ENCODE data around the gene FGGY.

Gene FGGY

GRCh38 chr1:59315529-59316463, 18.9 kb downstream of the FGGY start:
- DNase-seq (ENCODE audit: low read depth, low spot score) = no peak

- DNase-seq (ENCODE audit: low read depth, low spot score) = no peak
Measured at GRCh38 chr1:59316497-59317128, 19.7 kb downstream of the FGGY start.

GRCh38 chr1:59317343-59317742, 20.4 kb downstream of the FGGY start:
- DNase-seq (ENCODE audit: low read depth, low spot score) = no peak

DNA sequence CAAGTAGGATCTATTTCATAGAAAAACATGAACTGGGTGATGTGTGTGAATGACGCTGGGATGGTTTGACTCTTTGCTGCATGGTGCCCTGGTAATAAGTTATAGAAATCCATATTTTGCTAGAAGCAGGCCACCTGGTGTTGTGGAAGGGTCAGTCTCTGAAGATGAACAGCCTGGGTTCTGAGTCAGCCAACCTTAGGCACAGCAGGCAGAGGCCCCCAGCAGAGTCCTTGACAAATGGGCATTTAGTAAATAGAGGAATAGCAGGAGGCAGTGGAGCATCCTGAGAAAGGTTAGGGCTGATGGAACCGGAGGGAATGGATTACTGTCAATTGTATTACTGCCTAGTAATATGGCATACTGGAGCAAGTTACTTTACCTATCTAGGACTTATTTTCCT, 20.9 kb downstream of the FGGY start:
- DNase-seq (ENCODE audit: low read depth, low spot score) = no peak

DNA sequence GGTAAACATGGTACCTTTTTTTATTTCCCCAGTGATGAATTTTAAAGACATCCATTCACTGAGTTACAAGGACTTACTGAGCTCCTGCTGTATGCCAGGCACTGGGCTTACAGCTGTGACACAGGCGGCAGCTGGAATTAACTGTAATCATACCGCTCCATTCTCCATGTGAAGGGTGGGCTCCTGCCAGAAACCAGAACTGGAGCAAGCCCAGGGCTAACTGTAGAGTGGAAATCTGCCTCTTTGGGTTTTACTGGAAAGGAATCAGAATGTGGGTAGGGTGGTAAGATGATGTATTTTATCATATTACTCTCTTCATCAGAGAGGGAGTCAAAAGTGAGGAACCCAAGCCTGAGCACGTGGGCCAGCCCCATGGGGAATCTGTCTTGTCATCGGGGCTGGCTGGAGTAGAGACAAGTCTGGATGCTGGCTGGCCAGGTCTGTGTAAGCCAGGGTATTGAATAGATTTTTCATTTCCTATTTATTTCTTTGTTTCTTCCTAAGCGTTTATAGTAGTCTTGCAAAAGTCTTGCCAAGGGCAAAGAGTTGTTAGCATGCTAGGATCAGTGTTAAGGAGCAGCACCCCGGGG, 21.5 kb downstream of the FGGY start:
- DNase-seq (ENCODE audit: low read depth, low spot score) = no peak

GRCh38 chr1:59322394-59322793, 25.5 kb downstream of the FGGY start:
- no peak for DNase-seq (ENCODE audit: low read depth, low spot score)

DNA sequence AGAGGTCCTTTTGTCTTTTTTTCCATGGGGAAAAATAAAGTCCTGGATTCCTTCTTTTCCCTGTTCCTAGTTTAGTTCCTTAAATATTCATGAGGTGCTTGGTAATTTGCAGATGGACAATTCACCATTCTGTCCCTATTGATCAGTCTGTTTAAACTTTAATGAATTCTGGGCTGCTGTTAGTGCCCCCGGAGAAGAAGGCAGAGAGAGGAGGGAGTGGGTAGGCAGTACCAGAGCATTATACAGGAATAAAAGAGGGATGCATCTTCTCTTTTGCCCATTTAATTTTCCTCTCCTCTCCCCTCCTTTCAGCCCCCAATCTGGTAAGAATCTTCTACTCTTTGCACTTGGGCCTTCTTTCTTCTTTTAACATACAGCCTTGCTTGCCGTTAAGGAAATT, 25.9 kb downstream of the FGGY start:
- DNase-seq (ENCODE audit: low read depth, low spot score) = no peak

- DNase-seq (ENCODE audit: low read depth, low spot score) = no peak
Measured at GRCh38 chr1:59323879-59324278, 27.0 kb downstream of the FGGY start.

- no peak for DNase-seq (ENCODE audit: low read depth, low spot score)
Measured at GRCh38 chr1:59328353-59328752, 31.5 kb downstream of the FGGY start.

DNA sequence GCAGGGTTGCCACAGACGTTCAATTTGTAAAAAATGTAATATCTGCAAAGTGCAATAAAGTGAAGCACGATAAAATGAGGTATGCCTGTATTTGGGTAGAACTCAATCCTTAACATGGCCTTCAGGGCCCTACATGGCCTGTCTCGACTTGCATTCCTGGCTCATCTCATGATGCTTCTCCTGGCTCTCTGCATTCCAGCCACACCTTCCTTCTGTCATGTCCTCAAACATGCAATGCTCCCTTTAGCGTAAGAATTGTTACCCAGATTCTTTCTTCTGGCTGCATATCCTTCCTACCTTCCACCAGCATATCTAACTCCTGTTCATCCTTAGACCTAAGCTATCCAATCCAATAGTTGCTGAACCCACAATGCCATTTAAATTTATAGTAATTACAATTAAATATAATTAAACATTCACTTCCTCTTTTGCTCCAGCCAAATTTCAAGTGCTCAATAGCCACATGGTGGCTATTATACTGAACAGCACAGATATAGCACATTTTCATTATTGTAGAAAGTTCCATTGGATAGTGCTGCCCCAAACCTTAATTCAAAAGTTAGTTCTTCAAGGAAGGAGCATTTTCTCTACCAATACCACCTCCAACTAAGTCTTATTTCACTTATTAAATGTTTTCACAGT, 32.6 kb downstream of the FGGY start:
- no peak for DNase-seq (ENCODE audit: low read depth, low spot score)

GRCh38 chr1:59331686-59332620, 35.1 kb downstream of the FGGY start:
- DNase-seq (ENCODE audit: low read depth, low spot score) = no peak

GRCh38 chr1:59332983-59333382, 36.1 kb downstream of the FGGY start:
- DNase-seq (ENCODE audit: low read depth, low spot score) = no peak

GRCh38 chr1:59333626-59334277, 36.9 kb downstream of the FGGY start:
- no peak for DNase-seq (ENCODE audit: low read depth, low spot score)

DNA sequence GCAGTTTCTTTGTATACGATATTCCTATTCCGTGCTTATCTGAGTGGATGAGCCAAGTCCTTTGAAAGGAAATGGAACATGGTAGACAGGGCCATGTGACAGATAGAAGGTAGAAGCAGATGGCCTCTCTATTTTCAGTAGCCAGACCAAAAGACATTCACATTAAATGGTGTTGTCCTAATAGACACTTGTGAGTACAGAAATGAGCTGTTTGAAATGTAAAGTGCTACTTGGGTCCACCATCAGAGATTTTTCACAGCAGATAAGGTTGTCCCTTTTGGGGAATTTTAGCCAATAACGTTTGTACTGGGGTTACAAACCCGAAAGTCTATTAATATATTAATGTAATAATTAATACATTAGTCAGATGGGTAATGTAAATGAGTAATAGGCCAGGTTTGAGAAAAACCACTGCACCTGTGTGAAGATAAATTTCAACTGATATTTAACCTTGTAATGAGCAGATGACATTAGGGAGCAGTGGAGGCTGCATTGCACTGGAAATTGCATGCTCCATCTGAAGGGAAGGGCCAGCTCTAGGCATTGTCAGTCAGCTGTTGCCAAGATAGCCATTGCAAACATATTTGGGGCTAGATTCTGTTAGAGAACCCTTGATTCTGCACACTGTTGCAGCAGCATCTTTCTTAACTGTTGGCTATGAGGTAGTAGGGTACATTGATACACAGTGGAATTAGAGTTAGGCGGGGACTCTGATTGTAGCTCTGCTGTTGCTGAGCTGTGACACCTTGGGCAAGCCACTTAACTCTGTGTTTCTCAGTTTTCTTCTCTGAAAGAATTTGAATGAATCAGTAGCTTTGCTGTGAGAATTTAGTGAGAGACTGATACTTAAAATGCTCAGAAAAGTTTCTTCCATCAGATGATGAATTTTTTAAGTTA, 43.8 kb downstream of the FGGY start:
- no peak for DNase-seq (ENCODE audit: low read depth, low spot score)

GRCh38 chr1:59342801-59343575, 46.1 kb downstream of the FGGY start:
- DNase-seq (ENCODE audit: low read depth, low spot score) = no peak

GRCh38 chr1:59343576-59343840, 46.6 kb downstream of the FGGY start:
- DNase-seq (ENCODE audit: low read depth, low spot score) = no peak

GRCh38 chr1:59345221-59345620, 48.3 kb downstream of the FGGY start:
- no peak for DNase-seq (ENCODE audit: low read depth, low spot score)

DNA sequence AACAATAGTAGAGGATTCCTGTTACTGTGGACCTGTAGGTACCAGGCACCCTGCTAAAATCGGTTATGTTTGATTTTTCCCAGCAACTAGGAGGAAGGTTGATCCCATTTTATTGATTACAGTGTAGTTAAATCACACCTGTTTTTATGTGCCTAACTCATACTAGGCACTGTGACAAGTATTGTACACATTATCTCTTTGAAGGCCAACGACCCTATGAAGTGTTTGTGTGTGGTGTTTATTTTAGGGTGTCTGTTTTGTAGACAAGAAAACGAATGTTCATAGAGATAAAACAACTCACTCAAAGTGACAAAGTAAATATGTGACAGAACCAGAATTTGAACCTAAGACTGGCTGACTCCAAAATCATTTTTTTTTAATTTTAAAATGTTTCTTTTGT, 49.5 kb downstream of the FGGY start:
- no peak for DNase-seq (ENCODE audit: low read depth, low spot score)

GRCh38 chr1:59349101-59349500, 52.2 kb downstream of the FGGY start:
- no peak for DNase-seq (ENCODE audit: low read depth, low spot score)
